Ectodermal cell (in vitro differentiated cells): ENCODE results near the gene OR2A5. TPM values are rescaled to one million over a fixed set of nuclear protein-coding genes. Genes with fewer than 3 reads are reported as not detected.
"Not testable (repeated sequence)": the region's sequence is repeated elsewhere in the genome, so short reads cannot be mapped to it uniquely, and the experiment has no call there.

ENCODE experiments used
- H3K27ac ChIP-seq: 2 replicates; pipeline ENCODE4 v1.7.0; 2013; ENCODE audit warnings: mild to moderate bottlenecking, low read depth, low read length; ENCODE audit not compliant: insufficient read depth, poor library complexity, severe bottlenecking
- H3K27me3 ChIP-seq: 2 replicates; pipeline ENCODE4 v1.7.0; 2013; ENCODE audit warnings: mild to moderate bottlenecking, low read length; ENCODE audit not compliant: insufficient read depth, control insufficient read depth, poor library complexity, severe bottlenecking
- H3K36me3 ChIP-seq: one replicate; pipeline ENCODE4 v1.7.0; 2013; ENCODE audit warnings: low read length; ENCODE audit not compliant: control insufficient read depth, insufficient read depth
- H3K4me1 ChIP-seq: one replicate; pipeline ENCODE4 v1.7.0; 2013; ENCODE audit warnings: low read length; ENCODE audit not compliant: control insufficient read depth, insufficient read depth
- H3K4me3 ChIP-seq: 2 replicates; pipeline ENCODE4 v1.7.0; 2013; ENCODE audit warnings: low read depth, low read length, control low read depth; ENCODE audit not compliant: insufficient read depth
- H3K9me3 ChIP-seq: 2 replicates; pipeline ENCODE4 v1.7.0; 2013; ENCODE audit warnings: mild to moderate bottlenecking, low read length, moderate library complexity; ENCODE audit not compliant: control insufficient read depth
- WGBS, 2 experiments: methylation state at CpG; one replicate each; pipeline ENCODE4 v1.1.7; 2013; ENCODE audit warnings: missing lambda C conversion rate in 2 of 2; 5-methylcytosine and 5-hydroxymethylcytosine counted together
- polyA plus RNA-seq, 4 experiments: library from polyadenylated mRNA; stranded (reverse); fragments of 50-300 nt; gene quantifications; one replicate each; pipeline ENCODE4 v1.2.3, GENCODE V29; 2013

The OR2A5 gene
- polyA plus RNA-seq (2013, experiment 1 of 4), result not detected
- not detected for polyA plus RNA-seq (2013, experiment 2 of 4)
- not detected for polyA plus RNA-seq (2013, experiment 3 of 4)
- not detected for polyA plus RNA-seq (2013, experiment 4 of 4)

DNA sequence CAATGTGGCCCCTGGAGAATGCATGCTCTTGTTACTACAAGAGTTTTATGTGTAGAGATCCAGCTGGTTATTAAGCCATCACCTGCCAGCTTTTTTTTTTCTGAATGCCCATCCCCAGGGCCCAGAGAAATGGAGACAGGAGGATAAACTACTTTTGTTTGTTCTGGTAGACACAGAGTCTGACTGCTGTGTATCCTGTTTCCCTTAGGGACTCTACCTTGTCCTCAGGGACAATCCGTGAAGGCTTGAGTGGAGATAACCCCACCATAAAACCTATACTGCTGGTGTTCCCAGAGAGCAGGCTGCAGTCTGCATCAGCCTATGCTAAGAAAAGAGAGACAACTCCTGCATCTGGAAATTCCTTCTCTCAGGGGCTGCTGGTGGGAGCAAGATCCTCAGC is at the start of gene OR2A5:
Gene OR2A5 (plus strand): TSS at position 301 of the 400 bp plus-strand sequence. CDS start 1,454 bp downstream, outside the sequence.
- 82 to 92% methylated on average over 1 of the region's 1 CpG for WGBS, 2 experiments
- no peaks in the 10 kb centered on the region for H3K9me3 ChIP-seq
- H3K4me3 ChIP-seq, result no peak within 1 kb of the TSS
- H3K27me3 ChIP-seq, result no peaks in the 10 kb centered on the region
- H3K27ac ChIP-seq, result no peak within 1 kb of the TSS
- no peaks in the 10 kb centered on the region for H3K36me3 ChIP-seq
- H3K4me1 ChIP-seq, result no peaks in the 10 kb centered on the region

- no peaks in the 10 kb centered on the region for H3K36me3 ChIP-seq
- WGBS, 2 experiments, result 87 to 96% methylated on average over 4 of the region's 4 CpGs
- no peaks in the 10 kb centered on the region for H3K27me3 ChIP-seq
- H3K4me1 ChIP-seq, result no peaks in the 10 kb centered on the region
- H3K4me3 ChIP-seq, result no peak within 1 kb of the TSS
- no peak within 1 kb of the TSS for H3K27ac ChIP-seq
- H3K9me3 ChIP-seq, result no peaks in the 10 kb centered on the region
These were observed 48.7 kb upstream of the OR2A5 start, which contains the start of gene OR6B1 for GRCh38 chr7:144000020-144000419. Gene OR6B1, plus strand, starts transcription at chr7:144000320. Its CDS starts 3,677 bp downstream, at chr7:144003997.

DNA sequence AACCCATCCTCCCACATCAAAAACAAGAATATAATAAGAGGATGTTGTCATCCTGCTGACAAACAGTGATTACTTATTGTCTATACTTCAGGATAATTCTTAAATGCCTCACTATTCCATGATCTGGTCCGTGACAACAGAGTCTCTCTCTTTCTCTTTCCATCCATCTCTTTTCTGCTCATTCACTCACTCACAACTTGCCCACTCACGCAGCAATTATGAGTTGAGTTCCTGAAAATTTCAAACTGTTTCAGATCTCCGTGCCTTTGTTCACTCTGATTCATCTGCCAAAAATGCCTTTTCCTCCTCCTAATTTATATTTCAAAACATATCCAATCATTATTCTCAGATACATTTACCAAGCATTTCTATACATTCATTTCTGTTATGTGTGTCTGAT is 47.2 kb upstream of the OR2A5 start:
- no peaks in the 10 kb centered on the region for H3K9me3 ChIP-seq
- no peaks in the 10 kb centered on the region for H3K27me3 ChIP-seq
- H3K4me1 ChIP-seq, result no peaks in the 10 kb centered on the region
- H3K27ac ChIP-seq, result no peak overlapping the region
- no peaks in the 10 kb centered on the region for H3K36me3 ChIP-seq
- 90 to 94% methylated on average over 3 of the region's 3 CpGs for whole genome bisulfite sequencing, 2 experiments
- H3K4me3 ChIP-seq, result no peak overlapping the region

DNA sequence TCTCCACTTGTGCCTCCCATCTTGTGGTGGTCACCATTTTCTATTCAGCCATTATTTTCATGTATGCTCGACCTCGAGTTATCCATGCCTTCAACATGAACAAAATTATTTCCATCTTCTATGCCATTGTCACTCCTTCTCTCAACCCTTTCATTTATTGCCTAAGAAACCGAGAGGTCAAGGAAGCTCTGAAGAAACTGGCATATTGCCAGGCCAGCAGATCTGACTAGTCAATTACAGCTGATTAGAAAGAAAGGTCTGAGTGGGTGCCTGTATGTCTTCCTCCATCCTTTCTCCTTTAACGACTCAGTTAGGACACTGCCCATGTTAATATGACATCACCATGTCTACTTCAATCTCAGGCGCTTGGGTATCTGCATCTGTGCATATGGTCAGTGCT is 44.0 kb upstream of the OR2A5 start:
- no peaks in the 10 kb centered on the region for H3K4me1 ChIP-seq
- no peak overlapping the region for H3K4me3 ChIP-seq
- H3K36me3 ChIP-seq, result no peaks in the 10 kb centered on the region
- no peak overlapping the region for H3K27ac ChIP-seq
- H3K9me3 ChIP-seq, result no peaks in the 10 kb centered on the region
- H3K27me3 ChIP-seq, result no peaks in the 10 kb centered on the region
- WGBS, 2 experiments, result 89 to 93% methylated on average over 5 of the region's 5 CpGs

- H3K27ac ChIP-seq, result no peak overlapping the region
- no peak overlapping the region for H3K4me3 ChIP-seq
- WGBS, 2 experiments, result 71 to 89% methylated on average over 1 of the region's 1 CpG
These were observed 42.6 kb upstream of the OR2A5 start for GRCh38 chr7:144006029-144006691.

DNA sequence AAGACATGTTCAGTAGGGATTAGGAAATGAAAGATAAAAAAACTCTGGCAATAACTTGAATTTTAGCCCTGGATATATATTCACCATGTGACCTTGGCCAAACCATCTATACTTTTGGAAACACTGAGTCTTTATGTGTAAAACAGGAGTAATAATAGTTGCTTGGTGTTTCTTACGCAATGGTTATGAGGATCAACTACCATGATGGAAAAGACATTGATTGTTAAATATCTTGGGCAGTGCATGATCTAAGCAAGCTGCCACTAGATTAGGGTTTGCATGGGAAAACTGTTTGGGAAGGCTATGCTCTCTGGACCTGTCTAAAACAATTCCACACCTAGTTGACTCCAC is 42.1 kb upstream of the OR2A5 start:
- H3K4me1 ChIP-seq, result no peaks in the 10 kb centered on the region
- no peak overlapping the region for H3K27ac ChIP-seq
- H3K36me3 ChIP-seq, result no peaks in the 10 kb centered on the region
- 91 to 94% methylated on average over 1 of the region's 1 CpG for WGBS, 2 experiments
- no peaks in the 10 kb centered on the region for H3K27me3 ChIP-seq
- H3K4me3 ChIP-seq, result no peak overlapping the region
- no peaks in the 10 kb centered on the region for H3K9me3 ChIP-seq

More at GRCh38 chr7:144006029-144006691, 42.6 kb upstream of the OR2A5 start:
- Histone ChIP-seq H3K36me3 (no peaks in the 10 kb centered on the region), H3K4me1 (no peaks in the 10 kb centered on the region), H3K27me3 (no peaks in the 10 kb centered on the region), H3K9me3 (no peaks in the 10 kb centered on the region)

DNA sequence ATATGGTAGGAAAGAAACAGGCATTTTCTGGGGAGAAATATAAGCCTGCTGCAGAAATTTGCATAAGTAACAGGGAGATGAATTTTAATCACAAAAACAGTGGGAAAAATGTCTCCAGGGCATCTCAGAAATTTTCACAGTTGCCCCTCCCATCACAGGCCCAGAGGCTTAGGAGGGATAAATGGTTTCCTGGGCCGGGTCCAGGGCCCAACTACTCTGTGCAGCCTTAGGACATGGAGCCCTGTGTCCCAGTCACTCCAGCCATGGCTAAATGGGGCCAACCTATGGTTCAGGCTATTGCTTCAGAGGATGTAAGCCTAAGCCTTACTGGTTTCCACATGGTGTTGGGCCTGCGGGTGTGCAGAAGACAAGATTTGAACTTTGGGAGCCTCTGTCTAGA is 39.4 kb upstream of the OR2A5 start:
- Histone ChIP-seq H3K27me3 (no peaks in the 10 kb centered on the region), H3K4me1 (no peaks in the 10 kb centered on the region), H3K9me3 (no peaks in the 10 kb centered on the region), H3K4me3 (no peak overlapping the region), H3K27ac (no peak overlapping the region), H3K36me3 (no peaks in the 10 kb centered on the region)
- WGBS, 2 experiments, result 88 to 91% methylated on average over 2 of the region's 2 CpGs

- not testable (repeated sequence) for H3K27me3 ChIP-seq, H3K9me3 ChIP-seq, H3K4me1 ChIP-seq, H3K4me3 ChIP-seq, H3K27ac ChIP-seq, H3K36me3 ChIP-seq
These were observed 38.7 kb upstream of the OR2A5 start for GRCh38 chr7:144010061-144010460.

DNA sequence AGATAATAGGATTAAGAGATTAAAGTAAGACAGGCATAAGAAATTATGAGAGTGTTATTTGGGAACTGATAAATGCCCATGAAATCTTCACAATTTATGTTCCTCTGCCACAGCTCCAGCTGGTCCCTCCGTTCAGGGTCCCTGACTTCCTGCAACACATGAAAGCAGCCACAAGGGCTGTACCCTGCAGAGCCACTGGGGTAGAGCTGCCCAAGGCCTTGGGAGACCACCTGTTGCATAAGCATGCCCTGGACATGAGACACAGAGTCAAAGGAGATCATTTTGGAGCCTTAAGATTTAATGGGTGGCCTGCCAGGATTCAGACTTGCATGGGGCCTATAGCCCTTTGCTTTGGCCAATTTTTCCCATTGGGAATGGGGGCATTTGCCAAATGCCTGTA is 37.9 kb upstream of the OR2A5 start:
- not testable (repeated sequence) for H3K27me3 ChIP-seq, H3K4me1 ChIP-seq, H3K36me3 ChIP-seq, H3K4me3 ChIP-seq, H3K9me3 ChIP-seq, H3K27ac ChIP-seq
- WGBS, 2 experiments, result 74 to 92% methylated on average over 1 of the region's 1 CpG

GRCh38 chr7:144011458-144012230 is 37.1 kb upstream of the OR2A5 start:
- H3K4me3 ChIP-seq, result no peak overlapping the region
- no peaks in the 10 kb centered on the region for H3K9me3 ChIP-seq
- H3K27me3 ChIP-seq, result no peaks in the 10 kb centered on the region
- no peaks in the 10 kb centered on the region for H3K36me3 ChIP-seq
- H3K4me1 ChIP-seq, result no peaks in the 10 kb centered on the region
- 72 to 86% methylated on average over 5 of the region's 5 CpGs for WGBS, 2 experiments
- H3K27ac ChIP-seq, result no peak overlapping the region
